H9 (cell line): ENCODE measurements around the gene ECE1. TPM values are rescaled to one million over a fixed set of nuclear protein-coding genes. Genes with fewer than 3 reads are reported as not detected.

Source experiments
- DNase-seq: peaks from one replicate; pipeline ENCODE4 v3.0.0-alpha.2; 2017
- H2AFZ ChIP-seq: one replicate; pipeline ENCODE4 v1.6.1; 2013; ENCODE audit warnings: mild to moderate bottlenecking, low read length, control low read depth, moderate library complexity
- H2AK5ac ChIP-seq: 2 replicates; pipeline ENCODE4 v1.6.1; 2013; ENCODE audit warnings: low read length, control low read depth, mixed read lengths; ENCODE audit not compliant: insufficient read length
- H2BK120ac ChIP-seq: one replicate; pipeline ENCODE4 v1.6.1; 2013; ENCODE audit warnings: low read depth, mild to moderate bottlenecking, low read length, control low read depth, inconsistent platforms; ENCODE audit not compliant: poor library complexity, severe bottlenecking
- H2BK12ac ChIP-seq: 2 replicates; pipeline ENCODE4 v1.6.1; 2013; ENCODE audit warnings: low read length, control low read depth, mixed read lengths, low read depth; ENCODE audit not compliant: insufficient read length
- H2BK15ac ChIP-seq: 2 replicates; pipeline ENCODE4 v1.6.1; 2013; ENCODE audit warnings: low read depth, low read length, control low read depth
- H2BK20ac ChIP-seq: one replicate; pipeline ENCODE4 v1.6.1; 2013; ENCODE audit warnings: low read depth, mild to moderate bottlenecking, low read length, control low read depth, inconsistent platforms; ENCODE audit not compliant: poor library complexity, severe bottlenecking
- H2BK5ac ChIP-seq: 2 replicates; pipeline ENCODE4 v1.6.1; 2013; ENCODE audit warnings: low read length, control low read depth, mixed read lengths; ENCODE audit not compliant: insufficient read length
- H3K14ac ChIP-seq: 2 replicates; pipeline ENCODE4 v1.6.1; 2013; ENCODE audit warnings: low read length, control low read depth; ENCODE audit not compliant: insufficient read depth
- H3K18ac ChIP-seq: 2 replicates; pipeline ENCODE4 v1.6.1; 2013; ENCODE audit warnings: low read depth, mild to moderate bottlenecking, mixed read lengths, low read length, control low read depth; ENCODE audit not compliant: insufficient read length
- H3K23ac ChIP-seq: 2 replicates; pipeline ENCODE4 v1.6.1; 2013; ENCODE audit warnings: low read length, control low read depth, mixed read lengths, low read depth; ENCODE audit not compliant: insufficient read length
- H3K23me2 ChIP-seq: 2 replicates; pipeline ENCODE4 v1.6.1; 2013; ENCODE audit warnings: low read depth, mild to moderate bottlenecking, mixed read lengths, low read length, control low read depth; ENCODE audit not compliant: insufficient read length, poor library complexity, severe bottlenecking
- H3K27ac ChIP-seq: 2 replicates; pipeline ENCODE4 v1.5.1; 2013; ENCODE audit warnings: low read length, control low read depth, mixed read lengths, low read depth; ENCODE audit not compliant: insufficient read length
- H3K27me3 ChIP-seq: 2 replicates; pipeline ENCODE4 v1.6.1; 2013; ENCODE audit warnings: low read length, control low read depth, inconsistent platforms; ENCODE audit not compliant: insufficient read depth
- H3K4ac ChIP-seq: 2 replicates; pipeline ENCODE4 v1.6.1; 2013; ENCODE audit warnings: low read depth, mild to moderate bottlenecking, control low read depth, inconsistent platforms, low read length, moderate library complexity
- H3K4me1 ChIP-seq: 2 replicates; pipeline ENCODE4 v1.6.1; 2013; ENCODE audit warnings: low read length, control low read depth, inconsistent platforms; ENCODE audit not compliant: insufficient read depth
- H3K4me2 ChIP-seq: 2 replicates; pipeline ENCODE4 v1.6.1; 2013; ENCODE audit warnings: low read length, control low read depth, mixed read lengths; ENCODE audit not compliant: insufficient read length, insufficient read depth
- H3K56ac ChIP-seq: 2 replicates; pipeline ENCODE4 v1.6.1; 2013; ENCODE audit warnings: low read depth, mild to moderate bottlenecking, mixed read lengths, low read length, control low read depth; ENCODE audit not compliant: insufficient read length
- H3K79me1 ChIP-seq: 2 replicates; pipeline ENCODE4 v1.6.1; 2013; ENCODE audit warnings: low read depth, mild to moderate bottlenecking, moderate library complexity, low read length, control low read depth, inconsistent platforms; ENCODE audit not compliant: insufficient read depth, poor library complexity, severe bottlenecking
- H3K79me2 ChIP-seq: 2 replicates; pipeline ENCODE4 v1.6.1; 2013; ENCODE audit warnings: low read length, control low read depth, inconsistent platforms; ENCODE audit not compliant: insufficient read depth
- H3K9ac ChIP-seq: 2 replicates; pipeline ENCODE4 v1.6.1; 2013; ENCODE audit warnings: low read length, control low read depth, mixed read lengths; ENCODE audit not compliant: insufficient read length; ENCODE audit errors: extremely low read depth
- H3K9me3 ChIP-seq: one replicate; pipeline ENCODE4 v1.6.1; 2013; ENCODE audit warnings: low read depth, low read length, inconsistent platforms; ENCODE audit not compliant: control insufficient read depth
- H3T11ph ChIP-seq: one replicate; pipeline ENCODE4 v1.6.1; 2013; ENCODE audit warnings: mild to moderate bottlenecking, low read length, control low read depth, inconsistent platforms
- H4K20me1 ChIP-seq: one replicate; pipeline ENCODE4 v1.6.1; 2013; ENCODE audit not compliant: control insufficient read depth, insufficient read length, insufficient read depth
- H4K5ac ChIP-seq: 2 replicates; pipeline ENCODE4 v1.6.1; 2013; ENCODE audit warnings: low read depth, mild to moderate bottlenecking, mixed read lengths, low read length, control low read depth; ENCODE audit not compliant: insufficient read length
- H4K8ac ChIP-seq: replicated peaks from 2 replicates; pipeline ENCODE4 v1.6.1; 2013; ENCODE audit warnings: low read length, control low read depth, mixed read lengths, low read depth; ENCODE audit not compliant: insufficient read length
- H4K91ac ChIP-seq: 2 replicates; pipeline ENCODE4 v1.6.1; 2013; ENCODE audit warnings: low read depth, mild to moderate bottlenecking, moderate library complexity, mixed read lengths, low read length, control low read depth; ENCODE audit not compliant: insufficient read length
- H3K27ac Mint-ChIP-seq, 3 experiments: 2 replicates in 2 of 3; 3 replicates in 1 of 3; pipeline ENCODE4 v1.8.0; 2020 to 2021; ENCODE audit warnings: mixed read lengths in 3 of 3, mild to moderate bottlenecking in 1 of 3, moderate library complexity in 1 of 3
- H3K27me3 Mint-ChIP-seq: 2 replicates; pipeline ENCODE4 v1.8.0; 2021; ENCODE audit warnings: low read depth, mild to moderate bottlenecking, moderate library complexity, mixed read lengths
- H3K36me3 Mint-ChIP-seq, 3 experiments: 2 replicates in 2 of 3; 3 replicates in 1 of 3; pipeline ENCODE4 v1.8.0; 2020 to 2021; ENCODE audit warnings: low read depth in 3 of 3, mixed read lengths in 3 of 3; ENCODE audit not compliant: insufficient read depth in 1 of 3
- H3K4me1 Mint-ChIP-seq, 2 experiments: 2 replicates each; pipeline ENCODE4 v1.8.0; 2020; ENCODE audit warnings: mixed read lengths in 2 of 2
- H3K4me3 Mint-ChIP-seq, 2 experiments: 2 replicates in 1 of 2; 3 replicates in 1 of 2; pipeline ENCODE4 v1.8.0; 2020 to 2021; ENCODE audit warnings: mild to moderate bottlenecking in 2 of 2, mixed read lengths in 2 of 2, moderate library complexity in 1 of 2
- H3K9me3 Mint-ChIP-seq, 2 experiments: 2 replicates in 1 of 2; 3 replicates in 1 of 2; pipeline ENCODE4 v1.8.0; 2020; ENCODE audit warnings: mild to moderate bottlenecking in 2 of 2, mixed read lengths in 2 of 2, moderate library complexity in 1 of 2
- CTCF ChIP-seq: fragments of 200-600 bp; sonication (generic); conservative IDR thresholded peaks from 3 replicates; pipeline ENCODE4 v1.8.0; 2021; ENCODE audit warnings: antibody characterized with exemption, mild to moderate bottlenecking
- WGBS: extraction: QIAGEN DNeasy Blood & Tissue Kit; methylation state at CpG from one replicate; pipeline ENCODE4 v1.1.7; 2013; ENCODE audit warnings: missing lambda C conversion rate, low lambda C conversion rate, mixed read lengths; ENCODE audit not compliant: insufficient read length; ENCODE audit errors: extremely low coverage; 5-methylcytosine and 5-hydroxymethylcytosine counted together
- total RNA-seq: library from RNA; stranded (reverse); gene quantifications from 2 replicates; pipeline ENCODE4 v1.2.1, GENCODE V29; 2021

The ECE1 gene
- total RNA-seq, 1 experiment from 2014 or later, result 31.1 TPM

- Histone ChIP-seq H4K91ac (no peak overlapping the region), H3K4me2 (no peak overlapping the region), H3K23me2 (no peaks in the 10 kb centered on the region), H3K18ac (no peak overlapping the region), H2BK120ac (no peak overlapping the region), H3K79me1 (no peaks in the 10 kb centered on the region), H2BK5ac (no peak overlapping the region), H2AK5ac (no peak overlapping the region), H4K5ac (no peak overlapping the region), H3K14ac (no peak overlapping the region), H3K27me3 (peaks cover 34% of the 10 kb centered on the region; the same call in 1 of the 2 replicates), H4K8ac (no peak overlapping the region), H3K9me3 (no peaks in the 10 kb centered on the region), H3K56ac (no peak overlapping the region), H3T11ph (no peak overlapping the region), H2BK15ac (no peak overlapping the region), H3K4me1 (no peaks in the 10 kb centered on the region), H2AFZ (no peak overlapping the region), H3K27ac (no peak overlapping the region), H4K20me1 (no peaks in the 10 kb centered on the region), H2BK20ac (no peak overlapping the region), H3K9ac (no peak overlapping the region), H3K4ac (no peak overlapping the region), H3K23ac (no peak overlapping the region), H3K79me2 (no peaks in the 10 kb centered on the region), H2BK12ac (no peak overlapping the region)
- no peak overlapping the region for H3K27ac Mint-ChIP-seq
- no peaks in the 10 kb centered on the region for H3K4me1 Mint-ChIP-seq
- TF ChIP-seq CTCF, result no peak
- WGBS, result no CpG with 5 or more reads among the region's 1 CpG
- no peaks in the 10 kb centered on the region for H3K36me3 Mint-ChIP-seq
- H3K4me3 Mint-ChIP-seq, result no peak overlapping the region
- peaks cover 1 to 5% of the 10 kb centered on the region in 2 experiments; a peak in 1 of 5 replicates for H3K9me3 Mint-ChIP-seq
- H3K27me3 Mint-ChIP-seq, result peaks cover 90% of the 10 kb centered on the region
- DNase-seq, result no peak
These were observed 106.0 kb downstream of the ECE1 start for GRCh38 chr1:21184276-21184675.
